GM18867 (cell line): Measurements from ENCODE around the gene MUC20.
"Not testable (repeated sequence)": the region's sequence is repeated elsewhere in the genome, so short reads cannot be mapped to it uniquely, and the experiment has no call there.

Experiments
- ATAC-seq: cut with Tn5 transposase; IDR thresholded peaks from one replicate; pipeline ENCODE4 v1.9.1; 2021; ENCODE audit warnings: mild to moderate bottlenecking, moderate library complexity; ENCODE audit not compliant: unreplicated experiment

Gene MUC20

GRCh38 chr3:195710126-195710905, 10.5 kb upstream of the MUC20 start:
- ATAC-seq: not testable (repeated sequence)

GRCh38 chr3:195711091-195711812, 9.5 kb upstream of the MUC20 start:
- not testable (repeated sequence) for ATAC-seq

GRCh38 chr3:195711813-195712534, 8.8 kb upstream of the MUC20 start:
- ATAC-seq: no peak

- ATAC-seq: not testable (repeated sequence)
Measured at GRCh38 chr3:195712535-195712910, 8.3 kb upstream of the MUC20 start.

- ATAC-seq: not testable (repeated sequence)
Measured at GRCh38 chr3:195713150-195713549, 7.6 kb upstream of the MUC20 start.

GRCh38 chr3:195714380-195715011, 6.3 kb upstream of the MUC20 start:
- ATAC-seq: no peak

GRCh38 chr3:195715134-195715533, 5.6 kb upstream of the MUC20 start:
- no peak for ATAC-seq

GRCh38 chr3:195715583-195716266, 5.1 kb upstream of the MUC20 start:
- no peak for ATAC-seq

GRCh38 chr3:195717416-195717815, 3.4 kb upstream of the MUC20 start:
- ATAC-seq: no peak

- no peak for ATAC-seq
Measured at GRCh38 chr3:195717852-195718476, 2.8 kb upstream of the MUC20 start.

- no peak for ATAC-seq
Measured at GRCh38 chr3:195718477-195718984, 2.2 kb upstream of the MUC20 start.

GRCh38 chr3:195719514-195720254, 1.1 kb upstream of the MUC20 start:
- ATAC-seq: not testable (repeated sequence)

GRCh38 chr3:195722139-195722995, 1.6 kb downstream of the MUC20 start:
- not testable (repeated sequence) for ATAC-seq

- not testable (repeated sequence) for ATAC-seq
Measured at GRCh38 chr3:195722996-195723345, 2.2 kb downstream of the MUC20 start.

- ATAC-seq: not testable (repeated sequence)
Measured at GRCh38 chr3:195724363-195724762, 3.6 kb downstream of the MUC20 start.

- not testable (repeated sequence) for ATAC-seq
Measured at GRCh38 chr3:195725916-195726740, 5.3 kb downstream of the MUC20 start.

- ATAC-seq: no peak
Measured at GRCh38 chr3:195727606-195728195, 6.9 kb downstream of the MUC20 start.
